Measurements from ENCODE around the gene IFT81.
"Not testable (repeated sequence)": the region's sequence is repeated elsewhere in the genome, so short reads cannot be mapped to it uniquely, and the experiment has no call there.

The IFT81 gene, protein sequence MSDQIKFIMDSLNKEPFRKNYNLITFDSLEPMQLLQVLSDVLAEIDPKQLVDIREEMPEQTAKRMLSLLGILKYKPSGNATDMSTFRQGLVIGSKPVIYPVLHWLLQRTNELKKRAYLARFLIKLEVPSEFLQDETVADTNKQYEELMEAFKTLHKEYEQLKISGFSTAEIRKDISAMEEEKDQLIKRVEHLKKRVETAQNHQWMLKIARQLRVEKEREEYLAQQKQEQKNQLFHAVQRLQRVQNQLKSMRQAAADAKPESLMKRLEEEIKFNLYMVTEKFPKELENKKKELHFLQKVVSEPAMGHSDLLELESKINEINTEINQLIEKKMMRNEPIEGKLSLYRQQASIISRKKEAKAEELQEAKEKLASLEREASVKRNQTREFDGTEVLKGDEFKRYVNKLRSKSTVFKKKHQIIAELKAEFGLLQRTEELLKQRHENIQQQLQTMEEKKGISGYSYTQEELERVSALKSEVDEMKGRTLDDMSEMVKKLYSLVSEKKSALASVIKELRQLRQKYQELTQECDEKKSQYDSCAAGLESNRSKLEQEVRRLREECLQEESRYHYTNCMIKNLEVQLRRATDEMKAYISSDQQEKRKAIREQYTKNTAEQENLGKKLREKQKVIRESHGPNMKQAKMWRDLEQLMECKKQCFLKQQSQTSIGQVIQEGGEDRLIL

DNA sequence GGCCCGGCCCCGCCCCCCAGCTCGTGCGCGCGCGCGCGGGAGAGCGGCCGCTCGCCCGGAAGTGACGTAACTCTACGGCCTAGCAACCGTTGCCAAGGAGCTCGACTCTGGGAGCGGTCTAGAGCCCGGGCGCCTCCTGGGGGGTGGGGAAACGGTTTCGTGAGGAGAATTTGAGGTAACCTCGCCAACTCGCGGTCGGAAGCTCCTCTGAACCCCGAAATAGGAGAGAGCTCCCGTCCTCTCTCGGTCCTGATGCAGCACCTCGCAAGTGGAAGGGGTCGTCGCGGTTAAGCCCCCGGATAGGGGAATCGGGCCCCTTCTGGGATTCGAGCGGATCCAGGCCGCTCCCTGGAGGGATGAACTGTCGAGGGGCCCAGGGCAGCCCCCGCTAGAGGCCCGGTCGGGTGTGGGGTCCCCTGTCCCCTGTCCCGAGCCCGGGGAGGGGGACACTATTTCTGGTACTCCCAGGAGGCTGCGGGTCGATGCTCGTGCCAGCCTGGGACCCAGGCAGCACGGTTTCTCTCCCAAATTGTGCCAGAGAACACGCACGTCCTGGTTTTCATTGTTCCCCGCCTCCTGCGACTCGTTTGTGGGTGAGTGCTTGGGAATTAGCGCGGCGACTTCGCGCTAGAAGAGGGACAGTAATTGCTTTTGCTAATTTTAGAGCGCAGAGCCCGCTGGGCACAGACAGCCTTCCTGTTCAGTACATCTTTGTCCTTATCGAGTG is at the start of gene IFT81:
Gene IFT81 (plus strand): TSS at position 89 of the 727 bp plus-strand sequence. CDS start 3,024 bp downstream, outside the sequence.
- peak; percentile 91 for DNase-seq

DNA sequence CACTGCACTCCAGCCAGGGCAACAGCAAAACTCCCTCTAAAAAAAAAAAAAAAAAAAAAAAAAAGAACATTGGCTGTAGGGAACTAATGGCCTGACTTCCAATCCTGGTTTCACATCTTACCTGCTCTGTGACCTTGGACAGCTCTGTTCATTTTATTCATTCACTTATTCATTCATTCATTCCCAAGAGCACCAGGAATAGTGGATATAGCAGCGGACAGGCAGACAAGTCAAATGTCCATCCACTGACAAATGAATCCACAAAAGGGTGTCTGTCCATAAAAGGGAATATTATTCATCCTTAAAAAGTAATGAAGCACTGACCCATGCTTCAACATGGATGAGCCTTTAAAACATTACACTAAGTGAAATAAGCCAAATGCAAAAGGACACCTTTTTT is 48.3 kb upstream of the IFT81 start:
- DNase-seq, result no peak

DNA sequence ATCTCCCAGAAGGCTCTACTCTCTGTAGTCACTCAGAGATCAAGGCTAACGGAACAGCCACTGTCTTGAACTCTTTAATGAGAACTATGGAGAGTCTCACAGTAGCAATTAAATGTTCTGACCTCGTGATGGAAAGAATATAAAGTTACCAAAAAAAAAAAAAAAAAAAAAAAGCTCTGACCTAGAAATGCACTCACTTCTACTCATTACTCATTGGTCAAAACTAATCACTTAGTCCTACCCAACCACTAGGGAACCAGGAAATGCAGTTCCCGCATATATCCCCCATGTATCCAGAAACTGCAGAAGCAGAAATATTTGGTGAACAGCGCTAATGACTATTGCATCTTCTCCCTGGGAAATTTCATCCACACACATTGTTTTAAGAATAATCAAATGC is 46.4 kb upstream of the IFT81 start:
- no peak for DNase-seq

DNA sequence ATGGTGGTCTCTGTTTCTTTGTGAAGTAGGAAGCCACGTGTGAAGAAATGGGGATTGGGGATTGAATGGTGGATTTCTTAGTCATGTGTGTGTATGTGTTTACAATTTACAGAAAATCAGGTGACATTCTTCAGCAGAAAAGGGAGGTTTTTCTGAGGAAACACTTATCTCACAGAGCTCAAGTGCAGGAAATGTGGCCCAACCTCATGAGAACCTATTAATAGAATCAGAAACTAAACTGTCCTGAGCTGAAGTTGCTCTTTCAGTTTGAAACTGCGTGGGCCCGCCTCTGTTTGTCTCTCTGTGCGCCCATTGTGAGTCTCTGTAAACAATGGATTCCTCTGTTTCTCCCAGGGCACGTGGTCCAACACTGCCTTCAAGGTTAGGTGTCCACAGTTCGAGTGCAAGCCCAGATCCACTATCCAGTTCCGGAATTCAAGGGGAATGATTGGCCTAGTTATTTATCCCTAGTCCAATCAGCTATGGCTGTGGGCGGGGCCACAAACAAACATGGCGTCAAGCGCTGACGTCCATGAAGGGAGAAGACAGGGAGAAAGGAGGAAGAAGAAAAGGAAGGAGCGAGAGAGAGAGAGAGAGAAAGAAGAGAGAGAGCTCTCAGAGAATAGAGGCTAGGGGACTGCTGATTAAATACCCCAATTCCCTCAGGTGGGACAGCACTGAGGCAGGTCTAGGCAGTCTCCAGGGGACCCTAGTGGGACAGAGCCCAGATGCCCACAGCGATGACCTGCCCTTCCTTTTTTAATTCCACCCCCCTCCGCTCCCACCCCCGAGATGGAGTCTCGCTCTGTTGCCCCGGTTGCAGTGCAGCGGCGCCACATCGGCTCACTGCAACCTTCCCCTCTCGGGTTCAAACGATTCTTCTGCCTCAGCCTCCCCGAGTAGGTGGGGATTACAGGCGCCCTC is 44.4 kb upstream of the IFT81 start:
- peak; percentile 84 for DNase-seq

DNA sequence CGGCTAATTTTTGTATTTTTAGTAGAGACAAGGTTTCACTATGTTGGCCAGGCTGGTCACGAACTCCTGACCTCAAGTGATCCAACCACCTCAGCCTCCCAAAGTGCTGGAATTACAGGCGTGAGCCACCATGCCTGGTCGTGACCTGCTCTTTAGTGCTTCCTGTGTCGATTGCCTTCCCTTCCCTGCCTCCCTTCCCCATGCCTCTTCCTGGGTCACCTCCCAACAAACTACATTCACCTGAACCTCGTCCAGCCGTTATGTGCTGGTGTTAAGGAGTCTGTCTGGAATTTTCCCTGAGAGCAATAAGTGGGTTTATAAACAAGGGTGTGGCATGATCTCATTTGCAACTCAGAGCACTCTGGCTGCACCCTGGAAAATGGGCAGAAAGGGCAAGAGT is 43.7 kb upstream of the IFT81 start:
- no peak for DNase-seq

DNA sequence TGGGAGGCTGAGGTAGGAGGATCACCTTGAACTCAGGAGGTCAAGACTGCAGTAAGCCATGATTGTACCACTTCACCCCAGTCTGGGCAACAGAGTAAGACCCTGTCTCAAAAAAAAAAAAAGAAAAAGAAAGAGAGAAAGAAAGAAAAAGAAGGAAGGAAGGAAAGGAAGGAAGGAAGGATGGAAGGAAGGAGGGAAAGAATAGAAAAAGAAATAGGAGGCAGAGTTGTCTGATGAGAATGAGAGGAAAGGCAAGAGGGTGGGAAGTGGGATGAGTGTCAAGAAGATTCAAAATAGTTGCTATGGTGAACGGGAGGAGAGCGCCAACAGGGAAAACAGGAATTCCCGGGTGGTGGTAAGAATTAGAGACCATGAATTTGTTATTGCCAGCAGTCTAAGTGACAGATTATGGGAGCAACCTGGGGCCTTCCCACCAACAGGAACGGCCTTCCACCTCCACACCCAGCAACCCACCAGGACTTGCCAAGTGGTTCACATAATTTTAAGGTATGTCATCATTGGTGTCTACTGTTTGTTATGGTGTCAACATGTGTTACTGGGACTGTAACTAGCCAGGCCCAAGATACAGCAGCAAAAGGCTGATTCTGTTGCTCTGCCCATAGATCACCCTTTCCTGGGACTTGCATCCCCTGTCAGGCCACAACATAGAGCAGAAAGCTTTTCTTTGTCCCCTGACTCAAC is 39.7 kb upstream of the IFT81 start:
- no peak for DNase-seq

DNA sequence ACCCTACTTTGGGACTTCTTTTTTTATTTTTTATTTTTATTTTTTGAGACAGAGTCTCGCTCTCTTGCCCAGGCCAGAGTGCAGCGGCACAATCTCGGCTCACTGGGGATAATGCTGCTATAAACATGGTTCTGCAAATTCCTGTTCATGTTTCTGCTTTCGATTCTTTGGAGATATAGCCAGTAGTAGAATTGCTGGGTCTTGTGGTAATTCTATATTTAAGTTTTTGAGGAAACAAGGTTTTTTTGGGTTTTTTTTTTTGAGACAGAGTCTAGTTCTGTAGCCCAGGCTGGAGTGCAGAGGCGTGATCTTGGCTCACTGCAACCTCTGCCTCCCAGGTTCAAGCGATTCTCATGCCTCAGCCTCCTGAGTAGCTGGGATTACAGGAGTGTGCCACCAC is 35.9 kb upstream of the IFT81 start:
- DNase-seq, result not testable (repeated sequence)

DNA sequence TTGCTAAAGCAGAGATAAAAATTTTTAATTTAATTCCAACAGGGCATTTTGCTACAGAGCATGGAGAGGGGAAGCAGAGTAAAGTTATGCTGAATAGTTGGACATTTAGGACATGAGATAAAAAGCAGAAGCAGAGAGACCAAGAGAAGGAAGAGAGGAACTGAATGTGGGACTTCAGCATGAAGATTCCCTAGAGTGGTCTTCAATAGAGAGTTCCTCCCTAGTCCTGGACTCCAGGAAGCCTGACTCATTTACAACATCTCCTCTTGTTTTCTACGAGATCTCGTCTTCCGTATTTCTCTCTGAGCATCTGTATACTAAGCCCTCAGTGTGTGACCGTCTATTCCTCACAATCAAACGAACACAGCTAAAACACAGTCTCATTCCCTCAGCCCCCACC is 35.2 kb upstream of the IFT81 start:
- DNase-seq, result no peak

DNA sequence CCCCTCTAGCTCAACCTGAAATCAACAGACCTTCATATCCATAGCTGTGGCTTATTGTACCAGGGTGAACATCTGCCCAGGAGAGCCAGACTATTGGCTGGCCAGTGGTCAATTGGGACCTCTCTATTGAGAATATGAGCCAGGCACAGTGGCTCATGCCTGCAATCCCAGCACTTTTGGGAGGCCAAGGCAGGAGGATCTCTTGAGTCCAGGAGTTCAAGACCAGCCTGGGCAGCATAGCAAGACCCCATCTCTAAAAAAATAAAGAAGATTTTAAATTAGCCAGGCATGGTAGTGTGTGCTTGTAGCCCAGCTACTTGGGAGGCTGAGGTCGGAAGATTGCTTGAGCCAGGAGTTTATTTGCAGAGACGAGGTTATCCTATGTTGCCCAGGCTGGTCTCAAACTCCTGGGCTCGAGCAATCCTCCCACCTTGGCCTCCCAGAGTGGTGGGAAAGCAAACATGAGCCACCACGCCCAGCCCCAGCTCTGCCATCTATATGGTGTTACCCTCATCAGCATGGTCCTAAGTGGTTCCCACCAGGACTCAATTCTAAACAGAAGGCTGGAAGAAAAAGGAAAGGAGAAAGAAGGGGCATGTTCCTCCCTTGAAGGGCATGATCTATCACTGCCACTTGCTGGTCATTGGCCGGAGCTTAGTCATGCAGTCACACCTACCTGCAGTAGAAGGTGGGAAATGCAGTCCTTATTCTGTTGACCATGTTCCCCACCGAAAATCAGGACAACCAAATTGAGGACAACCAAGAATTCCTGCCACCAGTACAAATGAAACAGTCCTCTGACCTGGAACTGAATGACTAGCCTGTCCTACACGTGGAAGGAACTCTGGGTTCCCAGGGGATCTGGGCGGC is 33.7 kb upstream of the IFT81 start:
- DNase-seq, result no peak

DNA sequence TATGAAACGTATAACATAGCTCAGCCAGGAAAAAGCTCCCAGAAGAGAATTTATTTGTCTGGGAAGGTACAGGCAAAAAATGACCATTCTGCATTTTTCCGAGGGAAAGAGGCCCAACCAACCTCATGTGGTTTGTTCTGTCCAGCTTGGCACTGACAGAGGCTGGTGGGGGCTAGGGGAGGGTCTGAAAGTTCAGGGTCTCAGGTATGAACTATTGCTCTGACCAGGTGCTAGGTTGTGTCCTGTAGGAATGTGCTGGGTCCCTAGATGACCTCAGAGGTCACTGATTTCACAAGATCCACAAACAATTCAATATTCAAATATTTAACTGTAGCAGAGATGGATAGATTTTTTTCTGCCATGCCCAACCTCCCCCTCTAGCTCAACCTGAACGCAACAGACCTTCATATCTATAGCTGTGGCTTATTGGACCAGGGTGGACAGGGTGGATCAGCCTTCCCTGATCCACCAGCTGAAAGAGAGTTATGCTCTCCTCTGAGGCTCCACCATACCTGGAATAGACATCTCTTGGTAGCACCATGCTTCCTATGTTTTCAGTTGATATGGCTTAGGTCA is 32.9 kb upstream of the IFT81 start:
- DNase-seq, result no peak

DNA sequence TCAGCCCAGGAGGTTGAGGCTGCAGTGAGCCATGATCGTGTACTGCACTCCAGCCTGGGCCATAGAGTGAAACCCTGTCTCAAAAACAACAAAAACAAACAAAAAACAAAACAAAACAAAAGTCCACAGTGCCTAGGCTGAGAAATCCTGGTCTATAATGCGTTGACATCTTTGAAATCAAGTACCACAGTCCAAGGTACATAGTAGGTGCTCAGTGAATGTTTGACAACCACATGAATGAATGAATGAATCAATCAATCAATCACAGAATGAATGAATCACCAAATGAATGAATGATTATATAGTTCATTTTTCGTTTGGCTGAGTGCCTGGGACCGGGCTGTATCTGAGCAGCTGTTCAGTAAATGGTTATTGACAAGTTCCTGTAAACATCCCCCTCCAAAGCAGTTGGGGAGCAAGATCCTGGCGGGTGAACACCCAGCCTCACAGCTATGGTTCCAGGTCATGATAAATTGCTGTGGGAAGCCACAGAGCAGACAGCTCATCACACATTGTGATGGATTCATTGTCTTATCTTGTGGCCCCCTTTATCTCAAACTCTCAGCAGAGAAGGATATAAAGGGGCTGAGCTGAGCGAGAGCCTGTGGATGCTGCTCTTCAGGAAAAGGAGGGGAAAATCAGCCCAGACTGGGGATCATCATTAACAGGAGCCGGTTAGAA is 30.4 kb upstream of the IFT81 start:
- DNase-seq, result no peak

DNA sequence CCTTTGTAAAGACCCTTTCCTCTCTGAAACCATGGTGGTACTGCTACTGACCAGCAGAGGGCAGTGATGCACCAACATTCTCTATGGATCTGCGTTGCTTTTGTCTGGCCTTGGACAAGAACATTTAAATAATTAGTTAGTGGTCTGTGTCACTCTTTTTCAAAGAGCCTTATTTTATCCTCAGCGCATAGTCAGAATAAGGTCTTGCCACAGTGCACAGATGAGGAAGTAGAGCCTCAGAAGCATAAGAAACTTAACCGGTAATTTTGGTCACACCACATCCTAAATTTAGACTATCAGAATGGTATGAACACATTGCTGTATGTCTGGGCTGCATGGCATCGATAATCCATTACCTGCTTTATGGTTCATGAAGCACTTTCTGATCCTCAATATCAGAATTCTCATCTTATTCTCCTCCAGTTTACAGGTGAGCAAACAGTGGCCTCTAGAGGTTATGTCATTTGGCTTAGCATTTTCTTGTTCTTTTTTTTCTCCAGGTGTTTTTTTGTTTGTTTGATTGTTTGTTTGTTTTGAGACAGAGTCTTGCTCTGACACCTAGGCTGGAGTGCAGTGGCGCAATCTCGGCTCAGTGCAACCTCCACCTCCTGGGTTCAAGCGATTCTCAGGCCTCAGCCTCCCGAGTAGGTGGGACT is 23.7 kb upstream of the IFT81 start:
- DNase-seq, result peak; percentile 40

DNA sequence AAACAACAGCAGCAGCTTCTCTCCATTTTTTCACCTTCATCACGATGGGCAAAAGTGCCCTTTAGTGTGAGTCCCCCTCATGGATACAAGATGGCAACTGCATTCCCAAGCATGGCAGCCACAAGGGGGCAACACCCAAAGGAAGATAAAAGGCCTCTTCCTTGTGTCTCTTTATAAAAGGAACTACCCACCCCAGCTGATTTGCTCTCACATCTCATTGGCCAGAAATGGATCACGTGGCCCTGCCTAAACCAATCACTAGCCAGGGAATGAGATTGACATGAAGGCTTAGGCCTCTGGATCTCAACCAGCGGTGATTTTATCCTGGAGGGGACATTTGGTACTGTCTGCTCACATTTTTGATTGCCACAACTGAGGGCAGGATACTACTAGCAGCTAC is 21.9 kb upstream of the IFT81 start:
- peak; percentile 17 for DNase-seq

DNA sequence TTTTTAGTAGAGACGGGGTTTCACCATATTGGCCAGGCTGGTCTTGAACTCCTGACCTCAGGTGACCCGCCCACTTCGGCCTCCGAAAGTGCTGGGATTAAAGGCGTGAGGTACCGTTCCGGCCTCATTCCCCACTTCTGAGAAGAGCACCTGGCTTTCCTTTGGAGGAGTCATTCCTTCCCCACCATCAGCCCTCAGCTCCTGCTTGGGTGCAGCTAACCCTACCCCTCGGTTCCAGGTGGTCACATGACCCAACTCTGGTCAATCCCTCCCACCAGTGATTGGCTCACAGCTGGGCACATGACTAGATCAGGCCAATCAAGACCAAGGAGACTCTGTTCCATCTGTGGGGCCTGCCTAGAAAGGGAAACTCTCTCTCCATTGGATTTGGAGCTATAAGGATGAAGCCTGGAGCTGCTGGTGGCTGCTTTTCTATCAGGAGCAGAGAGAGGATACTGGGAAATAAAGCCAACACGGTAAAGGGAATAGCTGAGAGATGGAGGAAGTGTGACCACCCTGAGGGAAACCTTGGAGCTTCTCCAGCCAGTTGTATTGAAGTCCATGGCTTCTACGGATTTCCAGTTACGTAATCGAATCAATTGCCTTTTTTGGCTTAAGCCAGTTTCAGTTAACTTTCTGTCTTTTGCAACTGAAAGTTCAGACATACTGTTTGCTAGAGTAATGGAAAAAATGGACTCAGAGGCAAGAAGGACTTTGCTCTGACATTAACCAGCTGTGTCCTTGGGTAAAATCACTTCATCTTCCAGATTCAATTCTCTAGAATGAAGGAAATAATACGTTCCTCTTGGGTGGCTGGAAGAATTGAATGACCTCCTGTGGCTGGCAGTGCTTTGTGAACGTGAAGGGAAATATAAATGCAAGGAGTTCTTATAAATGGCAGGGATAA is 19.7 kb upstream of the IFT81 start:
- no peak for DNase-seq

DNA sequence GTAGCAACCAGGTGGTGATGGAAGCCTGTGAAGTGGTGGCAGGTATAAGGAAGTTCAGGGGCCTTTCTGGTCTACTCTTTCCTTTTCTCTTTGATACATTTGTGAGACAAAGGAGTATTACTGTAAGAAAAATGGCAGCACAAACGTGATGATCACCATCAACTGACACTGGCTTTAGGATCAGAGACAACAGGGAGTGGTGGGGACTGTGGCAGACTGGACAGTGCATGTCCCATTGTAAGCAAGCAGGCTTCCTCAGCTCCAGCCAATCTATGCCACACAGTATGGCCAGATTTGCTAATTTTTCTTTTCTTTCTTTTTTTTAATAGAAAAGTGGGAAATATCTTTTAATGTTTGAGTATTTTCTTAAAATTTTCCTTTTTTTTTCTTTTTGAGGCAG is 19.0 kb upstream of the IFT81 start:
- DNase-seq, result no peak

DNA sequence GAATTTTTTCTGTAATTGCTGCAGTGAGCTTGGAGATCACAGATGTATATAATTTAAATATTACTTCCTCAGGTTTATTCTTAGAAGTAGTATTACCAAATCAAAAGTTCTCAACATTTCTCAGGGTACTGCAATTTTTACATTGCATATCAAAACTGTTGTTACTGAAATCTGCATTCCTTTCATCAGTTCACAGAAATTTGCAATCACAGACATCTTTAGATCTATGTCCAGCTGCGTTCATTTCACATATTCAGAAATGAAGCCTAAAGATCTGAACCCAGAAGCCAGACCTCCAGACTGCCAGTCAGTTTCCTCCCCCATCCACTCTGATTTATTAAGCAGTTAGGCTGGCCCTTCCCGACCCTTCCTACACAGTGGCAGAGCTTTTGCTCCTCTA is 18.2 kb upstream of the IFT81 start:
- DNase-seq, result no peak

DNA sequence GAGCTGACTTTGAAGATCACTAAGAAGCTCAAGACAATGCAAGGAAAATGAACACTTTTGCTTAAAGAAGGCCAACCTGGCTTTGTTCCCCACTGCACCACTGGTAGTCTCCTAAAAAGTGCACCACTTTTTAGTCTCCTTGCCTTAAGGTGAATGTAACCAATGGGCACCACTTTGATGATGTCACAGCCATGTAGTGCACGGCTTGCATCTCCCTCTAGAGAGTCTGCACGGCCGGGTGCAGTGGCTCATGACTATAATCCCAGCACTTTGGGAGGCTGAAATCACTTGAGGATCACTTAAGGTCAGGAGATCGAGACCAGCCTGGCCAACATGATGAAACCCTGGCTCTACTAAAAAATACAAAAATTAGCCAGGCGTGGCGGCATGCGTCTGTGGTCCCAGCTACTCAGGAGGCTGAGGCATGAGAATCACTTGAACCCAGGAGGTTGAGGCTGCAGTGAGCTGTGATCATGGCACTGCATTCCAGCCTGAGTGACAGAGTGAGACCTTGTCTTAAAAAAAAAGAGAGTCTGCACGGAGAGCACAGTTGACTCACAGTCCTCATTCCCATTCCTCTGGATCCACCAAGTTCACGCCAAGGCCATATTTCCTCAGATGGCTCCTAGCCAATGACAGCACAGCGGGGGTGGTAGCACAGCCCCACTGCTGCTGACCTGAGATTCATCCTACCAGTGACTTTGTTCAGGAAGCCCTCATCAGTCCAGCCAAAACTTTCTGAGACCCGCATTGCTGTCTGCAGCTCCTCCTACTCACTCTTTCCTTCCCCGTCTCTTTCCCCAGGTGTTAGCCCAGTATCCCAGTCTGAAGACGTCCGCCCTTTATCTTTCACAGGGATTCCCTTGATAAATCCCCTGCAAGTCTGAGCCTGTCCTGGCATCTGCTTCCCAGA is 16.5 kb upstream of the IFT81 start:
- no peak for DNase-seq

Measured in stimulated activated naive CD4-positive, alpha-beta T cell treated with Interleukin-2 at 50 U/mL for 16 hours (primary cell).